ENCODE measurements around the gene SAMHD1. TPM values are rescaled to one million over a fixed set of nuclear protein-coding genes. Genes with fewer than 3 reads are reported as not detected.

SAMHD1 gene
- total and polyA plus RNA-seq, 9 of the 15 experiments (the other 6 are each of a cell fraction or from before 2014, with no cell fraction given), result 6.8 to 20.4 (median 14.8) TPM

DNA sequence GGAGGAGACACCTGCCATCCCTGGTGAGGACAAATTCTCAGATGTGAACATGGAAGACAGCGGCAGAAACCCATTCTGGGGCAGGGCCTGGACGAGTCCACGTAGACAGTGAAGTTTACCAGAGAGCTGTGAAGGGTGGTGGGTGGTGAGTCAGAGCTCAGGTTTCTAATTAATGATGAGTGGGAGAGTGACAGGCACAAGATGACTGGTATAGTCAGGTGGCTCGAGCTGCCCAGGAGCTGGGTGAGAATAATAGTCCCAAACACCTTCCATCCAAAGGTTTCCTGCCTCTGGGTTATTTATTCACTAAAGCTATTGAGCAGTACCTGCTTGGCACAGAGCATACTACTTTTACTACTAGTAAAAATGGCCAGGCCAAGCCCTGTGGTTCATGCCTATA lies 69.6 kb downstream of the SAMHD1 start (continued):
- no peak for TF ChIP-seq U2AF2 (optimal IDR thresholded peaks at IDR 0.05; ENCODE audit: low read depth, low read length)
- TF ChIP-seq, protein P1, sequence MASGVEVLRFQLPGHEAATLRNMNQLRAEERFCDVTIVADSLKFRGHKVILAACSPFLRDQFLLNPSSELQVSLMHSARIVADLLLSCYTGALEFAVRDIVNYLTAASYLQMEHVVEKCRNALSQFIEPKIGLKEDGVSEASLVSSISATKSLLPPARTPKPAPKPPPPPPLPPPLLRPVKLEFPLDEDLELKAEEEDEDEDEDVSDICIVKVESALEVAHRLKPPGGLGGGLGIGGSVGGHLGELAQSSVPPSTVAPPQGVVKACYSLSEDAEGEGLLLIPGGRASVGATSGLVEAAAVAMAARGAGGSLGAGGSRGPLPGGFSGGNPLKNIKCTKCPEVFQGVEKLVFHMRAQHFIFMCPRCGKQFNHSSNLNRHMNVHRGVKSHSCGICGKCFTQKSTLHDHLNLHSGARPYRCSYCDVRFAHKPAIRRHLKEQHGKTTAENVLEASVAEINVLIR (CRISPR knock-in tag; IDR thresholded peaks at IDR 0.05), result no peak
- peak; percentile 54 for TF ChIP-seq JUND (IDR thresholded peaks at IDR 0.05; ENCODE audit: borderline replicate concordance, low read depth, low read length)
- no peak for TF ChIP-seq JUND (tag; IDR thresholded peaks at IDR 0.05; ENCODE audit: borderline replicate concordance, low read depth, low read length)
- TF ChIP-seq PTBP1 (IDR thresholded peaks at IDR 0.05; ENCODE audit: low read depth, low read length), result no peak

DNA sequence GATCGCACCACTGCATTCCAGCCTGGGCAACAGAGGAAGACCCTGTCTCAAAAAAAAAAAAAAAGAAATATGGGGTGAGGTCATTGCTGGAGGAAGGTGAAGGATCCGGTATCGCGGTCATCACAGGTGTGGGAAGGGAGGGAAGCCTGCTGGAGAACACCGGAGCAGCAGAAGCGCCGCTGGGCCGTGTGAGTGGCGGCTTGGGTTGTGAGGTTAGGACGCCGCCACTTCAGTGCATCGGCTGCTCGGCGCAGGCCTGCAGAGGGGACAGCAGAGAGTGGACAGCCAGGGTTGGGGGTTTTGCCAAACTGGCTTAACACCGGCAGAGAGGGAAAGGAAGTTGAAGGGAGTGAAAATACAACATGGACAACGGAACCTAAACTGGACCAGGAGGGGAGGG lies 70.2 kb downstream of the SAMHD1 start:
- no peak for TF ChIP-seq ZNF57 (CRISPR knock-in tag; IDR thresholded peaks at IDR 0.05)
- 0 out of 2 replicates have a peak, but pooled peaks have one; percentile 12 for TF ChIP-seq ZFX (CRISPR knock-in tag; IDR thresholded peaks at IDR 0.05)
- no peak for TF ChIP-seq RBM34 (IDR thresholded peaks at IDR 0.05; ENCODE audit: borderline replicate concordance, insufficient read depth, low read length)
- Histone ChIP-seq H3K27me3 (ENCODE audit: control insufficient read depth in 2 of 2, insufficient read depth in 2 of 2, low read length in 2 of 2) (peaks cover 0 to 23% of the 10 kb centered on the region in 2 experiments; a peak in 2 of 5 replicates), H3K27ac (ENCODE audit: extremely low read depth, low read depth, low read length) (no peak overlapping the region), H3K4me3 (no peak overlapping the region), H2AFZ (ENCODE audit: low read depth, low read length) (no peak overlapping the region), H3K79me2 (ENCODE audit: control insufficient read depth, insufficient read depth, low read length) (no peaks in the 10 kb centered on the region), H3K9me1 (ENCODE audit: control insufficient read depth, insufficient read depth, low read length) (no peaks in the 10 kb centered on the region), H4K20me1 (replicated peaks; ENCODE audit: control insufficient read depth, insufficient read depth, low read length) (peaks cover 6% of the 10 kb centered on the region; the same call in 1 of the 2 replicates), H3K9ac (ENCODE audit: insufficient read depth in 1 of 2, low read depth in 2 of 2, low read length in 2 of 2) (peak overlapping the region in 1 of 2 experiments; percentile 26; a peak in 1 of 4 replicates), H3K9me3 (replicated peaks; ENCODE audit: control insufficient read depth, insufficient read depth, low read depth, low read length) (no peaks in the 10 kb centered on the region), H3K4me2 (ENCODE audit: insufficient read depth, low read length) (no peak overlapping the region), H3K4me1 (replicated peaks in 1 of 2; ENCODE audit: control insufficient read depth in 2 of 2, insufficient read depth in 2 of 2, low read length in 2 of 2) (peaks cover 6 to 13% of the 10 kb centered on the region in 2 experiments), H3K36me3 (ENCODE audit: control insufficient read depth, insufficient read depth, low read length) (no peaks in the 10 kb centered on the region)
- DNase-seq (ENCODE audit: extremely low read depth in 1 of 4, low spot score in 3 of 4), result no peak
- FAIRE-seq, result no peak
- no peak for ATAC-seq
- no TSS peak for BruUV-seq (replicated peaks)
- in situ Hi-C loops (cut with MboI), result no loop called here
- ChIA-PET POLR2A (no interaction called here), CTCF (ENCODE audit: low intra/inter-chr PET ratio) (interaction anchor here (0.6 kb wide), 1 partner anchor 89 kb away, joined by 3 read pairs; no protein-coding TSS in a partner anchor)
- intact Hi-C loops (cut with micrococcal nuclease), result no loop called here
- 54% methylated on average over 16 of the region's 16 CpGs for WGBS (ENCODE audit: insufficient coverage, low coverage, missing lambda C conversion rate)

All from K562 (cell line).